ENCODE results near the gene PRICKLE2. TPM values are rescaled to one million over a fixed set of nuclear protein-coding genes. Genes with fewer than 3 reads are reported as not detected.

PRICKLE2 gene
- polyA plus RNA-seq, 3 donors = 18.1 to 20.5 (median 19.5) TPM

DNA sequence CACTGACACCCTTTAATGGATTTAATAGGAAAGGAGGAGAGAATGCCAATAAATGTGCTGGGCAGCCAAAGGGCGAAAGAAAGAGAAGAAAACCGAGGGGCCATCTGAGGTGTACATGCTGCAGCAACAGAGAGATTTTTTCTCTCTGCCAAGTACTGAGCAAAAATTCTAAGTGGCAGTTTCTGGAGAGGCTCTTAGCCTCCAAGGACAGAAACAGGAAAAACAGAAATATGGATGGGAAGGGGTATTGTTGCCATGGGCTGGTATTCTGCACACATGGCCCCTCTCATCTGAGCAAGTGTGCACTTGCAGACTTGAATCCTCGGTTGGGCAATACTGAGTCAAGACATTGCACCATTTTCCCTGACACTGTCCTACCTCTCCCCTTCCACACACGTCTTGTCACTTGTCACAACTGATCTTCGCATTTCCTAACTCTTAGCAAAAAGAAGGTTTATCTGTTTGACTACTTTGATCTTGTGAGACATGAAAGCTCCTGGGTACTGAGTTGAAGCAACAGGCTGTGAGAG lies 73.9 kb downstream of the PRICKLE2 start:
- DNase-seq (ENCODE audit: extremely low read depth in 1 of 11, low read depth in 9 of 11, low spot score in 4 of 11) = no peak

GRCh38 chr3:64150623-64151207 lies 74.6 kb downstream of the PRICKLE2 start:
- DNase-seq (ENCODE audit: extremely low read depth in 1 of 11, low read depth in 9 of 11, low spot score in 4 of 11) = peak; percentile 60 to 88 (median 72)

DNA sequence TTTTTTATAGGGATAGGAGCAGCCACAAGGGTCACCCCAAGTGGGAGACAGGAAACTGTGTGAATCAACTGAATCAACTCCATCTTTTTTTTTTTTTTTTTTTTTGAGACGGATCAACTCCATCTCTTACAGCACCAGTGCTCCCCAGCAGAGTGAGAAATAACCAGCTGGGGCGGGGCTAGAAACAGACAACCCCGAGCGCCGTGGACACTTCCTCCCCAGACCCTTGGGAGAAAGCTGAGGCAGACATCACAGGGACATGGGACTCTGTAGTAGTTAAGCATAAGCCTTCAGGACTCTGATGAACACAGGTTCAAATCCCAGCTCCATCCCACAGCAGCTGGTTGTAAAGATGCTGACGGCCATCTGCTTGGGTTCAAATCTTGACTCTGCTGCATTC lies 75.4 kb downstream of the PRICKLE2 start:
- DNase-seq (ENCODE audit: extremely low read depth in 1 of 11, low read depth in 9 of 11, low spot score in 4 of 11) = no peak

GRCh38 chr3:64148955-64149653 lies 76.2 kb downstream of the PRICKLE2 start:
- DNase-seq (ENCODE audit: extremely low read depth in 1 of 11, low read depth in 9 of 11, low spot score in 4 of 11) = no peak

- DNase-seq (ENCODE audit: extremely low read depth in 1 of 11, low read depth in 9 of 11, low spot score in 4 of 11) = no peak
These were observed 78.1 kb downstream of the PRICKLE2 start for GRCh38 chr3:64147211-64147610.

GRCh38 chr3:64145438-64145837 lies 79.8 kb downstream of the PRICKLE2 start:
- no peak for DNase-seq (ENCODE audit: extremely low read depth in 1 of 11, low read depth in 9 of 11, low spot score in 4 of 11)

DNA sequence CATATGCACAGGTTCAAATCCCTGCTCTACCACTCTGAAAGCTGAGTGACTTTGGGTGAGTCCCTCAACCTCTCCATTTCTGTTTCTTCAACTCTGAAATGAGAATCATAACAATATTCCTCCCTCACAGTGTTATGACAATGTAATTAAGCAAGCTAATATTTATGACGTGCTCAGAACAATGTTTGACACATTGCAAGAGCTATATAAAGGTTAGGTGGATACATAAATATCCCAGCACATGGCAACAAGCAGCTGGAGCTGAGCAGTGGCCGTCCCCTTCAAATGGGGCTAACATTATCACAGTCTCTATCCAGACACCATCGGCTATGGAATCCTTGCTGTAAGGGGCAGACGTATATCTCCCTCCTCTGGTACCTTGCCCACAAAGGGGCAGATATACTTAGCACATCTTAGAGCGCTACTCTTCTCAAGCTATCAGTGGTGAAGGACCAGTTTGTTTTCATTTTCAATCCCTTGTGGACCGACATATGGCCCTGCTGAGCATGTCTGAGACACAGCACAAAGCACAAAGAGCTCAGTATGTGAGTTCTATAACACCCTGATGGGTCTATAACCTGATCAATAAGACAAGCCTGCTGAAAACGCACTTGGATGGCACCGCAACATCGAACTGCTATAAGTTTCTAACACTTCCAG lies 80.9 kb downstream of the PRICKLE2 start:
- DNase-seq (ENCODE audit: extremely low read depth in 1 of 11, low read depth in 9 of 11, low spot score in 4 of 11) = no peak

DNA sequence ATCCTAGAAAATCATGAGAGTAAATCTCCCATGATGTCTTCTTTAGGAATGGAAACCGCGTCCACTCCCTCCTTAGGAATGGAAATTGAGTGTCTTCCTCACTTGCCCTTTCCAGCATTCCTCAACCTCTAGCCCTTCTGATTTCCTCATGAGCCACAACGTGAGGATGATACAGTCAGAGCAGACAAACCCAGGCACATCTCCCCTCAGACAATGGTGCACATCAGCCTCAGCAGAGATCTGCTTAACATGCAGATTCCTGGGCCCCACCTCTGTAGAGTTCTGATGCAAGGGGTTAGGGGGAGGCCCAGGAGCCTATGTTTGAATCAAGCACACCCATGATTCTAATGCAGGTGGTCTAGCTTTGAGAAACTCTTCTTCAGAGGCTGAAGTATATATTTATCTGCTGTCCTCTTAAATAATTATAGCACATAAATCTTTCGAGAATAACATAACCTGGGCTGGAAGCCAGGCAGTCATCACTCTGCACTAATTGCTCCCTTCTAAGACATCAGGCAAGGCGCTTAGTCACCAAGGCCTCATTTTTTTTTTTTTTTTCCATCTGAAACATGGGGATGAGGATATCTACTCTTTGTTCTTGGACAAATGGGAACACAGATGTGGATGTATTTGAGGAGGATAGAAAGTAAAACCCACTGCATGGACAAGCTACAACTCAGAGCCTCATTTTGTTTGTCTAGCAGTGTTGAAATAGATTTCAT lies 81.7 kb downstream of the PRICKLE2 start:
- no peak for DNase-seq (ENCODE audit: extremely low read depth in 1 of 11, low read depth in 9 of 11, low spot score in 4 of 11)

GRCh38 chr3:64141476-64141875 lies 83.8 kb downstream of the PRICKLE2 start:
- no peak for DNase-seq (ENCODE audit: extremely low read depth in 1 of 11, low read depth in 9 of 11, low spot score in 4 of 11)

DNA sequence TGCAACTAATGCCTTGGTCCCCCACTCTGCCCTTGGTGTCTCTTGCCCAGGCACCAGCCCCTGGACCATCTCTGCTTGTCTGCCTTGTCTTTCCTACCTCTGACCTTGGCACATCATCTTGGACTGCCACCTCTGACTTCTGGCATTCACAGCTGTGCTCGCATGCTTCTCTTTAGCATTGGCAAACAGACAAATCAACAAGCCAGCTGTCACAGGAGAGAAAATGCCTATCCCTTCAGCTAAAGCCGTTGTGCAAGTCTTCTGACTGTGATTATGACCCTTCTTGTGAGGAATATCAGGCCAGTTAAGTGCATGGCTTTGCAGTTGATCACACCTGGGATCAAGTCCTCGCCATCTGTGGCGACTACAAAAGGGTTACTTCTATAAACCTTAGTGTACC lies 84.6 kb downstream of the PRICKLE2 start:
- no peak for DNase-seq (ENCODE audit: extremely low read depth in 1 of 11, low read depth in 9 of 11, low spot score in 4 of 11)

DNA sequence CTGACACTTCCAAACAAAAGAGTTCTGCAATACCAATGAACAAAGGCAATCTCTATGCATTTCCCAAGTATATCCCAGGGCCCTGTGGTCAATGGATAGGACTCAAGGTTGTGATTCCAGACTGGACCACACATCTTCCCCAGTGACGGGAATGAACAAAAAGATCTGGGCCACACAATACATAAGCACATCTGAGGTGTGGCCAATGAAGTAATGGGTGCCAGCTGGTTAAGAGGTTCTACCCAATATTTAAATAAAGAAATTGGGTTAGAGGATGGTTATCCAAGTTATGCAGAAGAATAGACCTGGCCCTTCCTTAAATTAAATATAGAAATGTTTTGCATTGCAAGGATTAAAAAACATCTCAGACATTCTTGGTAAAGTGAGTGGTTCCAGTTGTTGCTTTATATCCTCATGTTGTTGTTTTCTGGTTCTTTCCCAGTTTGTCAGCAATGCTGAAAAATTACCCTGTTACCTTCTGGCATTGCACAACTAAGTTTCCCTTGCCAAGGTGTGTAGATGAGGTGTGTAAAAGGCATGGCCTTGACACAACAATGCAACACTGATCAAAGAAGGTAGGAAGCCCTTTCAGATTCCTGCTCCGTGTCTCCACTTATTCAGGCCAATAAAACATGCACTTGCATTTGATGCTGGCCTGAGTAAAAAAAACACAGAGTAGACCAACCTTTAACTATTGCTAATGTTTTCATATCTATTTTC lies 86.5 kb downstream of the PRICKLE2 start:
- DNase-seq (ENCODE audit: extremely low read depth in 1 of 11, low read depth in 9 of 11, low spot score in 4 of 11) = no peak

DNA sequence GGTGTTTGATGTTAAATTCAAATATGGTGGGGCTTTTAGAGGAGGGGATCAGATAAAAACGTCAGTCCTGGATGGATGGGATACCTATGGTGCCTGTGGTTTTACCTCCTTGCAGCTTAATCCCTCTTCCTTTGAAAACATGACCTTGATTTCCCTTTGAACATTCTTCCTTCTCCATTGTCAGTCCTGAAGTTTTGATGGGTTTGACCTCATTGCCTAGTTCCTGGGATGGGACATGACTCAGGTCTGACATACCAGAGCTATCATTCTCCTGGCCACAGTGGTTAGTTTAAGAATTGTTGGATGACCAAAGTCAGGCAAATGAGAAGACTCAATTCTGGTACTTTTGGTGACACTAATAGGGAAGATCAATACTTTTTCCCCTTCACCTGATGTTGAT lies 87.2 kb downstream of the PRICKLE2 start:
- no peak for DNase-seq (ENCODE audit: extremely low read depth in 1 of 11, low read depth in 9 of 11, low spot score in 4 of 11)

DNA sequence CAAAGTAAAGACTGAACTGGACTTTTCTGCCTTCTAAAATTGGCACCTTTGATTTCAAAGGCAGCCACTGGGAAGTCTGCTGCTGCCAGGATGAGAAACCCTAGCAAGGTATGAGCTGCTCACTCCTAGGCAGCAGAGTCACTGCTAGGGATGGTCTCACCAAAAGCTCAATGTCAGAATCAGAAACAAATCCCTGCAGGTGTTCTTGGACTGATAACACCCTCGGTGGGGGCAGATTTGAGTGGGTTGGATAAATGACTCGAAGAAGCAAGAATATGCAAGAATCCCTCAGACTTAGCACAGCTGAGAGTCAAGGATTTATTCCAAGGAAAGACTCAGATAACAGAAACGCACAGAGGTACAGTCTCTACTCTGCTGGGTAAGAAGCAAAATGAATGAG lies 90.4 kb downstream of the PRICKLE2 start:
- no peak for DNase-seq (ENCODE audit: extremely low read depth in 1 of 11, low read depth in 9 of 11, low spot score in 4 of 11)

GRCh38 chr3:64133987-64134386 lies 91.3 kb downstream of the PRICKLE2 start:
- DNase-seq (ENCODE audit: extremely low read depth in 1 of 11, low read depth in 9 of 11, low spot score in 4 of 11) = no peak

GRCh38 chr3:64133272-64133671 lies 92.0 kb downstream of the PRICKLE2 start:
- no peak for DNase-seq (ENCODE audit: extremely low read depth in 1 of 11, low read depth in 9 of 11, low spot score in 4 of 11)

- DNase-seq (ENCODE audit: extremely low read depth in 1 of 11, low read depth in 9 of 11, low spot score in 4 of 11) = no peak
These were observed 93.4 kb downstream of the PRICKLE2 start for GRCh38 chr3:64131725-64132469.

DNA sequence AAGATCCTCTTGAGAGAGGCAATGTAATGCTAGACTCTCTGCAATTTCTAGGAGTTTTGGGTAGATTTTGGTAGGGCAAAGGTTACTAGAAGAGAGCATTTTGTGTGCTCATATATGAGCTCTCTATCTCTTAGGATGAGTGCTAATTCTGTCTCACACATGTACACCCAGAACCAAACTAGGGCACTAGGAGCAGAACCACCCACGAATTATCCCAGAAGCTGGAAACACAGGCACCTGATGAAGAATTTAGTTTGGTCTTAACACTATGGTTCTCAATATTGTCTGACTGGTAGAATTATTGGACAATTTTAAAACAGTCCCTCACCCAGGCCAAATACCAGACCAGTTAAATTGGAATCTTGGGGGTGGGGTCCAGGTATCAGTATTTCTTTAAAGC lies 94.8 kb downstream of the PRICKLE2 start:
- DNase-seq (ENCODE audit: extremely low read depth in 1 of 11, low read depth in 9 of 11, low spot score in 4 of 11) = no peak

DNA sequence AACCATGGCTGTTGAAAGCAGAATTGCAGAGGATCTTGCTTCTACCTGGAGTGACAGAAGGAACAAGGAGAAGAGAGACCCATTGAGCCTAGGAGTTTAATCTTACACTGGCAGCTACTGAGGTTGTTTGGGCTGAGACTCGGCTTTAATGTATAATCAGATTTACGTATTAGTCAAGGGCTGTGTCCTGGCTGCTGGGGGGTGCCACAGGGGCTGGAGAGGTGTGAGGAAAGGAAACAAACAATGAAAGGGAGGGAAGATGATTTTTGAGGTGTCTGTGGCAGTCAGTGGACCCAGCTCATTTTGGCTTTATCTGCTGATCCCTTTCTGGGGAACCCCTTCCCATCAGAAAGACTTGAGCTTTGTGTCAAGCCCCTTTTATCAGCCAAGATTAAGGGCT lies 95.7 kb downstream of the PRICKLE2 start:
- DNase-seq (ENCODE audit: extremely low read depth in 1 of 11, low read depth in 9 of 11, low spot score in 4 of 11) = no peak
